H1 (cell line): ENCODE results near the gene CCDC169. TPM values are rescaled to one million over a fixed set of nuclear protein-coding genes. Genes with fewer than 3 reads are reported as not detected.
A peak's percentile ranks its signal among the peaks of the same experiment; 100 is the strongest.

Source experiments
- CTCF ChIA-PET: fragments of 300-600 bp; sonication (Branson Sonifier 250); formaldehyde crosslinking; loops from one replicate; lab custom pipeline; 2021; ENCODE audit not compliant: partially characterized antibody; lab: Charles Lee
- POLR2A ChIA-PET: fragments of 300-600 bp; sonication (Branson Sonifier 250); formaldehyde crosslinking; loops from one replicate; lab custom pipeline; 2021; ENCODE audit warnings: inconsistent platforms; ENCODE audit not compliant: partially characterized antibody; lab: Charles Lee
- DNase-seq, 2 experiments: peaks; one replicate each; pipeline versions ENCODE4 v3.0.0 to v3.0.0-alpha.2; 2010 to 2022; ENCODE audit warnings: low spot score in 2 of 2, low read depth in 1 of 2, mixed read lengths in 1 of 2
- FAIRE-seq: peaks from 2 replicates; lab custom pipeline; 2011; peaks lifted over from hg19 to GRCh38; lab: Jason Lieb, UNC
- H2AFZ ChIP-seq: 2 replicates; pipeline ENCODE4 v1.8.1; 2012; ENCODE audit warnings: low read length, inconsistent platforms
- H2AK5ac ChIP-seq: 2 replicates; pipeline ENCODE4 v1.6.1; 2013; ENCODE audit warnings: low read depth, low read length
- H2BK120ac ChIP-seq: replicated peaks from 2 replicates; pipeline ENCODE3; 2013; ENCODE audit warnings: low read depth, low read length, inconsistent platforms
- H2BK12ac ChIP-seq: 2 replicates; pipeline ENCODE4 v1.6.1; 2013; ENCODE audit warnings: low read depth, low read length
- H2BK15ac ChIP-seq: 2 replicates; pipeline ENCODE4 v1.6.1; 2013; ENCODE audit warnings: low read length
- H2BK20ac ChIP-seq: 2 replicates; pipeline ENCODE4 v1.6.1; 2013; ENCODE audit warnings: low read length
- H2BK5ac ChIP-seq: 2 replicates; pipeline ENCODE4 v1.6.1; 2013; ENCODE audit warnings: low read depth, low read length
- H3K14ac ChIP-seq: 2 replicates; pipeline ENCODE4 v1.6.1; 2013; ENCODE audit warnings: inconsistent platforms; ENCODE audit not compliant: insufficient read length
- H3K18ac ChIP-seq: 2 replicates; pipeline ENCODE4 v1.6.1; 2013; ENCODE audit warnings: low read length; ENCODE audit errors: extremely low read depth
- H3K23ac ChIP-seq: 2 replicates; pipeline ENCODE4 v1.6.1; 2013; ENCODE audit warnings: inconsistent platforms; ENCODE audit not compliant: insufficient read length
- H3K23me2 ChIP-seq: 2 replicates; pipeline ENCODE4 v1.6.1; 2013; ENCODE audit warnings: low read depth, low read length
- H3K27ac ChIP-seq: 2 replicates; pipeline ENCODE4 v1.6.1; 2011; ENCODE audit warnings: low read depth, low read length, inconsistent platforms
- H3K27me3 ChIP-seq, 4 experiments: replicated peaks in 1 of 4; 1 replicate in 1 of 4; 2 replicates in 3 of 4; pipeline versions ENCODE4 v1.6.1 to v1.8.1; 2011 to 2013; ENCODE audit warnings: low read length in 3 of 4, mild to moderate bottlenecking in 3 of 4, inconsistent platforms in 2 of 4, mixed read lengths in 2 of 4, moderate library complexity in 1 of 4; ENCODE audit not compliant: control insufficient read depth in 3 of 4, insufficient read depth in 3 of 4; ENCODE audit errors: extremely low read depth in 1 of 4
- H3K36me3 ChIP-seq, 4 experiments: 2 replicates each; pipeline versions ENCODE4 v1.6.1 to v1.8.1; 2011 to 2013; ENCODE audit warnings: mild to moderate bottlenecking in 4 of 4, low read length in 3 of 4, moderate library complexity in 2 of 4, control low read depth in 1 of 4, inconsistent platforms in 1 of 4; ENCODE audit not compliant: insufficient read depth in 4 of 4, control insufficient read depth in 2 of 4
- H3K4ac ChIP-seq: replicated peaks from 2 replicates; pipeline ENCODE3; 2013; ENCODE audit warnings: low read length, low read depth, mixed read lengths, inconsistent platforms; ENCODE audit not compliant: insufficient read length
- H3K4me1 ChIP-seq, 4 experiments: replicated peaks in 1 of 4; 1 replicate in 1 of 4; 2 replicates in 3 of 4; pipeline versions ENCODE4 v1.6.1 to v1.8.1; 2011 to 2013; ENCODE audit warnings: low read length in 3 of 4, inconsistent platforms in 2 of 4, mixed read lengths in 1 of 4; ENCODE audit not compliant: insufficient read depth in 4 of 4, control insufficient read depth in 3 of 4
- H3K4me2 ChIP-seq, 2 experiments: 2 replicates each; pipeline versions ENCODE4 v1.6.1 to v1.8.1; 2011 to 2013; ENCODE audit warnings: low read depth in 2 of 2, low read length in 2 of 2, control low read depth in 1 of 2, inconsistent platforms in 1 of 2, mild to moderate bottlenecking in 1 of 2; ENCODE audit not compliant: insufficient read depth in 1 of 2
- H3K4me3 ChIP-seq, 4 experiments: fragments of 200-600, 300-600 bp in 1 of 4; sonication (generic), shearing (Covaris generic), sonication (Bioruptor Twin) in 1 of 4; 2 replicates each; pipeline versions ENCODE4 v1.5.1 to v1.8.1; 2011 to 2016; ENCODE audit warnings: low read length in 4 of 4, low read depth in 3 of 4, control low read depth in 2 of 4, inconsistent platforms in 2 of 4, mild to moderate bottlenecking in 2 of 4, mixed read lengths in 1 of 4, moderate library complexity in 1 of 4; ENCODE audit not compliant: insufficient read depth in 2 of 4; ENCODE audit errors: extremely low read depth in 1 of 4
- H3K56ac ChIP-seq: replicated peaks from 2 replicates; pipeline ENCODE3; 2013; ENCODE audit warnings: low read depth, mild to moderate bottlenecking, mixed read lengths, low read length, inconsistent platforms; ENCODE audit not compliant: insufficient read length
- H3K79me1 ChIP-seq: 2 replicates; pipeline ENCODE4 v1.6.1; 2013; ENCODE audit warnings: low read depth, low read length, control low read depth
- H3K79me2 ChIP-seq, 2 experiments: 2 replicates each; pipeline versions ENCODE4 v1.6.1 to v1.8.1; 2012 to 2013; ENCODE audit warnings: low read length in 2 of 2, mild to moderate bottlenecking in 2 of 2, inconsistent platforms in 1 of 2; ENCODE audit not compliant: insufficient read depth in 2 of 2, control insufficient read depth in 1 of 2
- H3K9ac ChIP-seq, 4 experiments: replicated peaks in 1 of 4; 1 replicate in 1 of 4; 2 replicates in 3 of 4; pipeline versions ENCODE4 v1.6.1 to v1.8.1; 2011 to 2013; ENCODE audit warnings: low read depth in 3 of 4, low read length in 3 of 4, control low read depth in 2 of 4, mild to moderate bottlenecking in 2 of 4, moderate library complexity in 2 of 4, inconsistent platforms in 1 of 4; ENCODE audit errors: extremely low read depth in 1 of 4
- H3K9me3 ChIP-seq, 2 experiments: 2 replicates each; pipeline versions ENCODE4 v1.6.1 to v1.8.1; 2012 to 2013; ENCODE audit warnings: mild to moderate bottlenecking in 2 of 2, moderate library complexity in 2 of 2, control low read depth in 1 of 2, inconsistent platforms in 1 of 2, low read depth in 1 of 2, low read length in 1 of 2, mixed read lengths in 1 of 2; ENCODE audit not compliant: insufficient read depth in 2 of 2
- H4K20me1 ChIP-seq, 2 experiments: replicated peaks in 1 of 2; 2 replicates each; pipeline versions ENCODE3 to v1.8.1; 2011 to 2013; ENCODE audit warnings: inconsistent platforms in 2 of 2, low read length in 2 of 2, mild to moderate bottlenecking in 1 of 2; ENCODE audit not compliant: insufficient read depth in 2 of 2, control insufficient read depth in 1 of 2
- H4K5ac ChIP-seq: 2 replicates; pipeline ENCODE4 v1.6.1; 2013; ENCODE audit warnings: low read length, low read depth, mixed read lengths, inconsistent platforms; ENCODE audit not compliant: insufficient read length
- H4K8ac ChIP-seq: 2 replicates; pipeline ENCODE4 v1.8.0; 2013; ENCODE audit warnings: mild to moderate bottlenecking, moderate library complexity, low read length, inconsistent platforms; ENCODE audit not compliant: insufficient read depth; ENCODE audit errors: extremely low read depth
- H4K91ac ChIP-seq: replicated peaks from 2 replicates; pipeline ENCODE3; 2013; ENCODE audit warnings: low read length, mixed read lengths, inconsistent platforms; ENCODE audit not compliant: insufficient read length
- JUND ChIP-seq: IDR thresholded peaks from 2 replicates; pipeline ENCODE4 v1.6.1; 2011; ENCODE audit warnings: mild to moderate bottlenecking, improper control_type of control experiment, low read length
- PHF8 ChIP-seq: fragments of 200-600 bp; sonication (generic); conservative IDR thresholded peaks from 2 replicates; pipeline ENCODE4 v1.7.1; 2012; ENCODE audit warnings: low read depth, mild to moderate bottlenecking, inconsistent platforms, low read length, moderate library complexity
- WGBS, 2 experiments: shearing (Covaris generic) in 1 of 2; methylation state at CpG; one replicate each; pipeline versions ENCODE4 v1.1.6 to v1.1.7; 2013 to 2015; ENCODE audit warnings: low lambda C conversion rate in 2 of 2, mixed read lengths in 2 of 2, inconsistent platforms in 1 of 2, low coverage in 1 of 2, missing lambda C conversion rate in 1 of 2; ENCODE audit not compliant: insufficient replicate concordance in 2 of 2, insufficient coverage in 1 of 2, insufficient read length in 1 of 2; ENCODE audit errors: extremely low coverage in 1 of 2, missing lambda C conversion rate in 1 of 2; 5-methylcytosine and 5-hydroxymethylcytosine counted together
- polyA plus RNA-seq, 7 experiments: library from polyadenylated mRNA; depleted of rRNA in 3 of 7; stranded (reverse) in 5 of 7; unstranded in 2 of 7; fragments of >200 nt in 5 of 7; fragments of 200-250 nt in 2 of 7; gene quantifications; 1 replicate in 5 of 7; 2 replicates in 1 of 7; 4 replicates in 1 of 7; pipeline versions ENCODE4 v1.2.1 to v1.2.3, GENCODE V29; 2011 to 2013; ENCODE audit warnings: missing spikeins in 2 of 7, mixed read lengths in 2 of 7
- total RNA-seq: library from RNA; stranded (reverse); fragmentation: NEBNext Ultra II Directional; extraction: Animal tissue kit (Norgen Biotek cat#: 25700); gene quantifications from 2 replicates; pipeline ENCODE4 v1.2.1, GENCODE V29; 2021

CCDC169 gene
- total and polyA plus RNA-seq, 2 of the 8 experiments (the other 6 are each of a cell fraction or from before 2014, with no cell fraction given), result 7.2 to 44.0 TPM

- POLR2A ChIA-PET, result interaction anchor here (0.8 to 2.7 kb wide), 3 partner anchors 12 to 59 kb away, joined by 3 to 8 read pairs (median 3); no protein-coding TSS in a partner anchor
- Histone ChIP-seq H4K20me1 (peaks cover 0 to under 1% of the 10 kb centered on the region in 2 experiments), H3K18ac (no peak overlapping the region; the same call in 1 of the 2 replicates), H3K4me1 (peaks cover under 1 to 4% (median 3%) of the 10 kb centered on the region in 4 experiments; a peak in 4 of 7 replicates), H2BK15ac (no peak overlapping the region), H3K27me3 (no peaks in the 10 kb centered on the region; a peak in 1 of 7 replicates), H3K23me2 (peaks cover 9% of the 10 kb centered on the region), H3K79me1 (no peaks in the 10 kb centered on the region), H3K36me3 (no peaks in the 10 kb centered on the region), H2BK5ac (0 out of 2 replicates have a peak overlapping the region, but pooled peaks have one; percentile 8), H4K5ac (peak overlapping the region; percentile 13), H2BK120ac (no peak overlapping the region), H2BK20ac (no peak overlapping the region), H3K4ac (no peak overlapping the region), H3K4me3 (peak overlapping the region in 1 of 4 experiments; percentile 78; a peak in 1 of 8 replicates), H3K27ac (no peak overlapping the region), H2AK5ac (no peak overlapping the region), H3K9me3 (no peaks in the 10 kb centered on the region), H3K56ac (no peak overlapping the region), H3K4me2 (peak overlapping the region in 1 of 2 experiments; percentile 81; a peak in 1 of 4 replicates), H3K9ac (no peak overlapping the region), H3K14ac (no peak overlapping the region), H4K91ac (no peak overlapping the region), H2BK12ac (no peak overlapping the region; the same call in 1 of the 2 replicates), H4K8ac (no peak overlapping the region), H3K79me2 (peaks cover 7 to 65% of the 10 kb centered on the region in 2 experiments), H2AFZ (no peak overlapping the region), H3K23ac (no peak overlapping the region)
- WGBS, 2 experiments, result 87% methylated on average over 3 of the region's 3 CpGs; no CpG with 5 or more reads in 1 of the 2 experiments
- CTCF ChIA-PET, result interaction anchor here (0.6 to 2.2 kb wide), 4 partner anchors 49 to 69 kb away, joined by 3 to 7 read pairs (median 4); no protein-coding TSS in a partner anchor
- TF ChIP-seq JUND (no peak), PHF8 (no peak)
- FAIRE-seq, result no peak
- no peak for DNase-seq
These were observed 46.2 kb upstream of the CCDC169 start for GRCh38 chr13:36343766-36344165.
